ENCODE results near the gene TIAL1.
A peak's percentile ranks its signal among the peaks of the same experiment; 100 is the strongest.
"Not testable (repeated sequence)": the region's sequence is repeated elsewhere in the genome, so short reads cannot be mapped to it uniquely, and the experiment has no call there.

TIAL1 gene

DNA sequence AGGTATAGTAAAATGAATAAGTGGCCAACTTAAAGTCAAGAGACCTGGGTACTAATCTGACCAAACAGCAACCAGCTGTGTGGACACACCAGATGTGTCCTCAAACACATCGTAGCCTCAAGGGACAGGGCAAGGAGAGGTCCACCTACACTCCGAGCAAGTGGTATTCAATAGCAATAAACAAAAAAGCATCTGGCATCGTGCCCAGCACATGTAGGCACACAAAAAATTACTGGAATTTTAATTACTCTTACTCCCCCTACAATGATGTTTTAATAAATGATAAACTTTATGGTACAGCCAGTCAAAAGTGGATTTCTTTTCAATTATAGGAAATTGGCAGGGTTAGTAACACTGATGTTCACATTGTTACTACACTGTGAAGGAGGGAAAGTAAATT, 50.8 kb downstream of the TIAL1 start:
- no peak for DNase-seq

DNA sequence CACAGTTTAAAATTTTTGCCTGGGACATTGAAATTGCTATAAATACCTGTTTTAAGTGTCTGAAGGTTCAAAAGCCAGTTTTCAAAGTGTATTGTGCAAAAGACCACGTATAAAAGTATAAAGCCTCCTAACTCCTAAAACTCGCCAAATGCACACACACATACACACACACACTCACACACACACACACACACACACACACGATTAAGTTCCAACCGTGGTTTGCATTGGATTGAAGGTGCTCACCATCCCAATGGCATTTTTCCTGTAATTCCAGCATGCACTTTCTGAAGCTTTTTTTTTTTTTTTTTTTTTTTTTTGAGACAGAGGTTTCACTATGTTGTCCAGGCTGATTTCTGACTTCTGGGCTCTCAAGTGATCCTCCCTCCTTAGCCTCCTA, 51.5 kb downstream of the TIAL1 start:
- no peak for DNase-seq

DNA sequence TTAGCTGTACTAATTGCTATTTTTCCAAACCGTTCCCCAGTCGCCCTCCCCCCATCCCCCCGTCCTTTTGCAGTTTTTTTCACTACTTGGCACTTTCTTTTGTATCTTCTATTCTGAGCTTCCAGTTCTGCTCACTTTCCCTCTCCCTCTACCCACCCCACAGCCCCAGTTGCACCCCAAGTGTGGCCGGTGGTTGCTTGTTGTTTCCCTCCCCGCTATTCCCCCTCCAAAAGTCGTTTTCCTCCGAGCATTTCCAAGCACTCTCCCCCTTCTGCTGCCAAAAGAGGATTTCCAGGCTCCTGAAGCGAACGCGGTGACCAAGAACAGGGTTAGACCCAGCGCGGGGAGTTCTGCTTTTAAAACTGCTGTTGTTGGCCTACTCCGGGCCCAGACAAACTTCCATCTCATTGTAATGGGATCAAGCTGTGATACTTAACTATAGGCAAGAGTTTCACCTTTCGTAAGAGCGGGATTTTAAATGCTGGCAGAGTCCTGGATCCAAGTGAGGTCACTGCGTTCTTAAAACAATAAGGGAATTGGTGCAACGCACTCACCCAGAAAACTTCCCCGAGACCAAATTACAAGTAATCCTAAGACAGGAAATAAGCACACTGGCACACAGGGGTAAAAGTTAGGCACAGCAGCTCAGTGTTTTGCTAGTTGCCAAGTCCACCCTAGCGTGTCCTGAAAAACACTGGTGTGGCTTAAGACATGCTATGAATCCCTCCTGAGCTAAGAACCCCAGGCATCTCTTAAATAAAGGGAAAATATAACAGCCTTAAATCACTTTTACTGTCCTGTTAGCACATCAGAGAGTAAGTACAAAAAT, 52.7 kb downstream of the TIAL1 start:
- peak; percentile 68 for DNase-seq

DNA sequence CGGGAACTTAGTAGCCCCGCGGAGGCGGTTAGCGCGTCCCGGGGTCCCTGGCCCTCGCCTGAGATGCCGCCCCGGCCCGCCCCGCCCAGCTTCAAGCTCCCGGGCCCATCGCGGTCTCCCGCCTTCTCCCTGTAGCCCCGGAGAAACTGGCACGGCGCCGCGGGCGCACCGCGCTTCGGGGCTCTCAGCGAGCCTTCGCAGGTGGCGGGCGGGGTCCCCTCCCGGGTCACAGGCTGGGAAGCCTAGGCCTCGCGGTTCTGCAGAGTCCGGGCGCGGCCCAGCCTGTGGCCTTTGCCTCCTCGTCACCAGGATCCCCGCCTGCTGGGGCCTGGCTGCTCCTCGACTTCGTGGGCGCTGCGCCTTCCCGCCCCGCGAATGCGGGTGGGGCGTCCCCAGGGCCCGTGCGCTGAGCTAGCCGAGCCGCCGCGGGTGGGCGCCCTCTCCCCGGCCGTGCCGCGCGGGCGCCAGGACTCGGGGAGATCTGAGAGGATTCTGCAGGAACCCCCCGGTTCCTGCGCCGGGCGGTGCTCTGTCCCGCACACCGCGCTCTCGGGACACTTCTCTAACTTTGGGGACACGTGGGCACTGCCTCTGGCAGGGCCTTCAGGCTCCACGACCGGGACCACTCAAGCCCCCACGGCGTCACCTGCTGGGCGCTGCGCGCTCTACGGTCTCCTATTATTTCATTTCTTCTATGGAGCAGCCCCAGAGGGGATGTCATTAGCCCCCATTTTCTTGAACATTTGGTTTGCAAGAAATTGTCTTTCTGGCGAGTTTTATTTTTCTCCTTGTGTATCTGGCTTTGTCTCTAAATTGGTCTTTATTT, 53.6 kb downstream of the TIAL1 start:
- peak; percentile 80 for DNase-seq

DNA sequence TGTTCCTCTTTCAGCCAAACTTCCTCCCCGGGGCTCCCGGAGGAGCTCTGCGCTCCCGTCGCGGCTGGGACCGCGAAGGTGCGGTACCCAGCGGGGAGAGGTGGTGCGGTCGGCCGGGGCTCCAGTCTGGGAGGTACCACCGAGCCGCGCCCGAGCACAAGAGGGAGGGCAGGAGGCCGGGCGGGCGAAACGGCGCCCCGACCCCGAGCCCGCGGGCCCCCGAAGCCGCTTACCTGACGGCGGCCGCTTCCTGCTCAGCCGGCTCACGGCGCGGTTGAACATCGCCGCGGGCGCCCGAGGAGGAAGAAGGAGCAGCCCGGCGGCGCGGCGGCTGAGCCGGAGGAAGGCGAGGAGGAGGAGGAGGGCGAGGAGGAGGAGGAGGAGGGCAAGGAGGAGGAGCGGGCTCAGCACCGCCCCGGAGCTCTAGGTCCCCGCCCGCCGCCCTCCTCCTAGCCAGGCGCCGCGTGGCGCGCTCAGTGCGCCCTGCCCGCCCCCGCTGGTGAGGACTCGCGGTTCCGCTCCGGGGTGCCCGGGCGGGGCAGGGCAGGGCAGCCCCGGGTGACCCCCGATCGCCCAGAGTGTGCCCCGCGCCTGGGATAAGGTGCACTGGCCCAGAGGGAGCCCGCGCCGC, 54.3 kb downstream of the TIAL1 start, which contains the start of gene RGS10:
Gene RGS10 (minus strand): TSS at position 363 of the 631 bp plus-strand sequence. CDS start 81 bp downstream, at position 282.
- peak; percentile 84 for DNase-seq

DNA sequence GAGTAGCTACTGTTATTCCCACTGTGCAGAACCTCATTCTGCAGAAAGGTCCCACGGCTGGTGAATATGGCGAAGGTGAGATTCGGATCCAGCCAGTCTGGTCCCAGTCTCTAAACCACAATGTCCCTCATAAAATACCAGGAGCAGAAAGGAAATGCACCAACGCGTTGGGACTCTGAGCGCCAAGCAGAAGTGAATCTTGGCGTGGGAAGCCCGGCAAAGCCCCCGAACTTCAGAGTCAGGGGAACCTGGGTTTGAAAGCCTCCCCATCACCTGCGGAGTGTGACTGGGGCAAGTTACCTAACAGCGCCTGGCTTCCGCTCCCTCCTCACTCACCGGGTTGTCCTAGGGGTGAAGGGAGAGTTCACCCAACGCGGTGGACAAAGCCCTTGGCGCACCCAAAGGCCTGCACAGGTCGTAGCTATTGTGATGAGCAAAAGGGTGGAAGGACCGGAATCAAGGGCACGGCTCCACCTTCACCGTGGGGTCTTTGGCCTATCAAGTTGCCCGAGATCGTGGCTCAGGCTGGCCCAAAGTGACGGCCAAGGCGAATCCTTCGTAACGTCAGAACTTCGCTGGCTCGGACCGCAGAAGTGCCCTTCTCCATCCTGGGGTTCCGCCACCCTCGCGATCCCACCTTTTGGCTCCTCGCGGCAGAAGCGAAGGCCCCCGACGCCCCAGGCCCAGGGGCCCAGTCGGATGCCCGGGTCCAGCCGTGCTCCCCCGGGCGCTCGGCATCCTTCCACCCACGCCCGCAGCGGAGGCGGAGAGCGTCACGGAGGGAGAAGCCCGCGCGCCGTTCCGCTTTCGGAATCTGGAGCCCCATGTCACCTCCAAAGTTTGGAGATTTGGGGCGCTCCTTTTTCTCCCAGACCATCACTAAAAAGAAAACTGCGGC, 55.1 kb downstream of the TIAL1 start:
- no peak for DNase-seq

DNA sequence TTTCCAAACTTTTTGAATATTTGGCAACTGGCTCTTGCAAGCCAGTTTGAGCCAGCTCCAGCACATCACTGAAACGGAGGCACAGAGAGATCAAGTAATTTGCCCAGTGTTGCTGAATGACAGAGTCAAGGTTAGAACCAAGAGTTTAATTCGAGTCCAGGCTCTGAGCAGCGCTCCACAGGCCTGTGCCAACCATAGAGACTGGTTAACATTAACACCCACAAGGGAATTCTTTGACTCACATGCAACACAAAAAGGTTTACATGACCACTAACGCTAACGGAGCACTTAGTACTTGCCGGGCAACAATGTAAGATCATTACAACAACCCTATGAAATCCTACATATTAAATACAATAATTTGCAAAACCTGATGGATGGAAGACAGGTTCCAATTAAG, 55.7 kb downstream of the TIAL1 start:
- no peak for DNase-seq

DNA sequence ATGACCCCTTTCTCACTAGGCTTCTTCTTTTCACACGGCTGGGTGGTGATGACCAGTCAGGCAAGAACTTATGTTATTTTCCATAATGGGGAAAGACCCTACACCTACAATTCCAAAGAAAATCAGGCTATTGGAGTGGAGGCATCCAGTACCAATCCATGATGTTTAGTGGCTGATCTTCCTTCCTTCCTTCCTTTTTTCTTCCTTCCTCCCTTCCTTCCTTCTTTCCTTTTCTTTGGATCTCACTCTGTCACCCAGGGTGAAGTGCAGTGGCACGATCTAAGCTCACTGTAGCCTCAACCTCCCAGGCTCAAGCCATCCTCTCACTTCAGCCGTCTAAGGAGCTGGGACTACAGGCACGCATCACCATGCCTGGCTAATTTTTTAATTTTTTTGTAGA, 56.7 kb downstream of the TIAL1 start:
- DNase-seq = no peak

DNA sequence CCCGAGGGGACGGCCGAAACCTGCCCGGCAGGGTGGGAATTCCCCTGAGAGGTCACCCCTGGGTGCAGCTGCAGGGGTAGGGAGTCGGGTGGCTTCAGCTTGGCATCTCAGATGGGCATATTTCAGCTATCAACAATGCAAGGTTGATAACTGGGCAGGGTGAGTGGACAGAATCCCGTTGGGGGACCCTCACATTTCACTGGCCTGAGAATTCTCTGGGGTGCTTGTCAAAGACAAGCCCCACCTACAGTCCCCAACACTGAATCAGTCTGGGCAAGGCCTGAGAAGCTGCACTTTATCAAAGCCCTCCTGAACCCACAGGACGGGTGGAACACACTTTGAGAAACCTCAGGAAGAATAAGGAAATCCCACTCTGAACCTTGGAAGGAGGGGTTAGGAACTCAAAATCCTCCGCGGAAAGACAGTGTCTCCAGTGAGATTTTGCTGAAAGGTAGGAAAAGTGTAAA, 57.4 kb downstream of the TIAL1 start:
- DNase-seq = no peak

DNA sequence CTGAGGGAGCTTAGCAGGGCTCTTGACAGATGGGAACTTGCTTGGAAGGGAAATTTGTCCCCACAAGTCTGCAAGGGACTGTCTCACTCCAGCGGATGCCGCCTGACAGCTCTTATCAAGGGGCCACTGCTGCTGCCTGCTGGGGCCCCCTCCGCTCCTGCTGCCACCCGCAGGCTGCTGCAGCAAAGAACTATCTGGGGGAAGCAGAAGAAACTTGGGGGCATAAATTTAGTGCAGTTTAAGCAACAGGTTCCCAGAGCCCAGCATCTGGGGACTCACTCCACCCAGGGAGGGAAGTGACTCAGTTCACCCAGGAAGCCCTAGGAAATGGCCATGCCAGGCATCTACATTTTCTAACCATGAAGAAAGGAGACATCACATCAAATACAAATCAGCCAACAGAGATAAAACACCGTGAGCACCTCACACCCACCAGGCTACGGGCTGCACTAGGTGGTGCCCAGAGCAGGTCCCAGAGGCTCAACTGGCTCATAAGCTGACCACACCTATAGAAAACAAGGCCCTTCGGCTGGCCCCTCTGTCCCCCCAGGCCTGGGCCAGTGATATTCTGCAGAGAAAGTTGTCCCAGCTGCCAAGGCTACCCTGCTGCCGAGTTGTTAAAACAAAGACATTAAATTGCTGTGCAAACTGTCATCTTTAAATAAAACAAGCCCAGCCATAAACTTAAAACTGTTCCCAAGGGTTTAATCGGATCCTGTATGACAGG, 58.0 kb downstream of the TIAL1 start:
- DNase-seq = no peak

DNA sequence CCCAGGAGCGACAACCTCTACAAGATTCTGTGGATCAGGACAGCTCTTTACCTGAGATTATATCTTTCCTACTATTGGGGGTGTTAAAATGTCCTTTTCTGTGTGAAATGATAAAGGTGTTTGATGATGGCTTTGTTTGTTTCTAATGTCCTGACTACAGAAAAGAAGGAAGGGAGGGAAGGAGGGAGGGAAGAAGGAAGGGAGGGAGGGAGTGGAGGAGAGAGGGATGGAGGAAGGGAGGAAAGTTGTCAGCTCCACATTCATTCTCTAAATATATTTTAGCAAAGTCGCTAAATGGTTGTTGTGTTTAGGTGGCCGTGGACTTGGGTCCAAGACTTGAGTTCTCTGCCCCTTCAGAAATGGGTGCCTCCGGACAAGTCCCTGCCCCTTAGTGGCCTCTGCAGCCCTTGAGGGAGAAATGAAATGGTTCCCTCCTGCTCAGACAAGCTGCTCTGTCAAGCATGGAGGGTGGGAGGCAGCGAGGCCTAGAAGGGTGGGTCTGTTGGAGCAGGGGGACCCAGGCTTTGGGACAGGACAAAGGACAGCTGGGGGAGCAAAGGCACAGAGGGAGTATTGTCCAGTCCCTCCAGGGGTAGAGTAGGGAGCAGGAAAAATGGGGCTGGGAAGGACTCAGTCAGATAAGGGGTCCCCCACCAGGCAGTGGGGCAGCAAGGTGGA, 58.7 kb downstream of the TIAL1 start:
- no peak for DNase-seq

DNA sequence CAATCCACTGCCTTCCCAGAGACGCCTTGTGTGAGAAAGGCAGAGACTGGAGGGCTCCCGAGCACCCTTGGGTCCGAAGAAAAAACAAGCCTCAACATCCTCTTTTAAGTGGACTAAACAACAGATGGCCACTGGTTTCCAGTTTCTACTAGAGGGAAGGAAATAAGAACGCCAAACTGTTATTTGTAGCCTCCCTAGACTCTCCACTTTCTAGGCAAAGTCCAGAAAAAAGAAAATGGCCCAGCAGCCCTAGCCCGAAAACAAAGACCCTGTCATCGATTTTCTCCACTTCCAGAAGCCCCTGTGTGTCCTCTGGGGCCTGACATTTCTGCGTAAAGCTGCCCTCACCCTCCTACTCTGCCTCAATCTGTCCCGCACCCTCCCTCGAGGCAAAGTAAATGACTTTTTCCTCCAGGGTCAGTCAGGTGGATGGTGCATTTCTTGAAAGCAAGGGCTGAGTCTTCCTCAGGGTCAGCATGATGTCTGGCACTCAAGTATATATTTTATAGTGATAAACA, 60.2 kb downstream of the TIAL1 start:
- no peak for DNase-seq

DNA sequence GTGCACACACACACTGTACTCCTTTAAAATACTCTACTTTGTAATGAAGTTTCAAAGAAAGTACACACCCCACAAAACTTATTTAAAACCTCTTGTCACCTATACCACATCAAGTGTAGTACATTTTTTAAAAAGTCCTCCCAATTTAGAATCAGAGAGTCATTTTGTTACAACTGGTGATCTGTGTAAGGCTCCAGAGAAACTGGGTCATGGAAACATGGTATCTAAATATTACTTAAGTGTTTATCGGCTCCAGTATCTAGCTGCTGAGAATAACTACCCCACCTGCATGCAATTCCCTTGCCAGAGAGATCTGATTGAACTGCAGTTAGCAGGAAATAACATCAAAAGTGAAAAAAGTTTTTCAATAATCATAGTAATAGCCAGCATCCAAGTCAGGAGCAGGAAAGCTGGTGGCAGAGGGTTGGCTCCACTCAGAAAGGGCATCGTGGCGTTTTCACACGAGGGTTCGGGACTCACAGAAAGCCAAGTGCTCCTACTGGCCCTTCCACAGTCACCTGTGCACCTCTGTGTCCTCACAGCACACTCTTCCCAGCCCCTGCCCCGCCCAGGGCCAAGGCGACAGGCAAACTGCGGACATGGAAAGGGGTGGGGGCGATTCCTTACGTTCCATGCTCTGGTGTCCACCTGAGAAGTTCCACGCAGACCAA, 60.8 kb downstream of the TIAL1 start:
- DNase-seq = no peak

DNA sequence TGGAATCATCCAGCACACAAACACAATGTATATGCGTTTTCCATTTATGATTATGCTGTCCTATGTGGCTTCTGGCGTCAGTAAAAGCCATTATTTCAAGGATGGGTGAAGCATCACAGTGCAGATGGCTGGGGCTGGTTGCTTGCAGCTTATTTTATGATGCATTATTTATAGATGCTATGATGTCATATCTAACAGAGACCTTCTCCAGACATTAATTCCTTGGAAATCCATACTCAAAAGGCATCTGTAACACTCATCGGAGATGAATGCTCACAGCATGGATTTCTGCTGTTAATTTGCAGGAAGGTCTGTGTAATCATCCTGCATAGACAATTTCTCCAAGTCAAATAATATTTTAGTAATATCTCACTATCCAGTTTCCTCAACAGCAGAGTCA, 61.5 kb downstream of the TIAL1 start:
- no peak for DNase-seq

DNA sequence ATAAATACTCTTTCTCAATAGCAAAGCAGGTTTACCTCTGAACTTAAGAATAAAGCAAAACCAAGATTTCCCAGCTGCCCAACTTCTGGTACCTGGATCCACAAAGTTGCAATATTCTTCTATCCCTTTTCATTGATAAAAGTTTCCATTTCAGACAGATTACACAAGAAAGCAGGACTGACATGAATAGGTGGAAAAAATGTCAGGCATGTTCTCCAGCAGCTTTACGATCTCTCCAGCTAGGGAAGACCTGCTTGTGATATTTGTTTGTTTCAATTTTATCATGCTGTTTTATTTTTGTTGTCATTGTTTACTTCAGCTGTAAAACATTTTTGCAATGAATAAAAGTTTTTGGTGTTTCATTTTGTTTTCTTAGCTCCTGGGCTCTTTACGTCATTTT, 63.3 kb downstream of the TIAL1 start:
- no peak for DNase-seq

DNA sequence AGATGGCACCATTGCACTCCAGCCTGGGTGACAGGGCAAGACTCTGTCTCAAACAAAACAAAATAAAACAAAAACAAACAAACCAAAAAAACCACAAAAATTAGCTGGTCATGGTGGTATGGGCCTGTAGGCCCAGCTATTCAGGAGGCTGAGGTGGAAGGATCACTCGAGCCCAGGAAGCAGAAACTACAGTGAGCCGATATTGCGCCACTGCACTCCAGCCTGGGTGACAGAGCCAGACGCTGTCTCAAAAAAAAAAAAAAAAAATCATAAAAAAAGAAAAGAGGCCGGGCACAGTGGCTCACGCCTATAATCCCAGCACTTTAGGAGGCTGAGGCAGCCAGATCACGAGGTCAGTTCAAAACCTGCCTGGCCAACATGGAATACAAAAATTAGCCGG, 64.0 kb downstream of the TIAL1 start:
- DNase-seq = not testable (repeated sequence)

DNA sequence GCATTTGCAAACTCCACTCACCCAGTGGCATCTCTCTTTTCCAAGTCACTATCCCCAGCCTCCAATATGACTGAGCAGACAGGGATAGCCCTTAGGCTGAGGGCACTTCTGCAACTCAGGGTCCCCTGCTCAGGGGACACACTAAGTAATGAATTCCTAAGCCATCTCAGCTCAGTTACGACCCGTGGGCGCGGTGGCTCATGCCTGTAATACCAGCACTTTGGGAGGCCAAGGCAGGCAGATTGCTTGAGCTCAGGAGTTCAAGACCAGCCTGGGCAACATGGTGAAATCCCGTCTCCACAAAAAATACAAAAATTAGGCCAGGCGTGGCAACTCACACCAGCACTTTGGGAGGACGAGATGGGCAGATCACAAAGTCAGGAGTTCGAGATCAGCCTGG, 64.5 kb downstream of the TIAL1 start:
- DNase-seq = not testable (repeated sequence)

DNA sequence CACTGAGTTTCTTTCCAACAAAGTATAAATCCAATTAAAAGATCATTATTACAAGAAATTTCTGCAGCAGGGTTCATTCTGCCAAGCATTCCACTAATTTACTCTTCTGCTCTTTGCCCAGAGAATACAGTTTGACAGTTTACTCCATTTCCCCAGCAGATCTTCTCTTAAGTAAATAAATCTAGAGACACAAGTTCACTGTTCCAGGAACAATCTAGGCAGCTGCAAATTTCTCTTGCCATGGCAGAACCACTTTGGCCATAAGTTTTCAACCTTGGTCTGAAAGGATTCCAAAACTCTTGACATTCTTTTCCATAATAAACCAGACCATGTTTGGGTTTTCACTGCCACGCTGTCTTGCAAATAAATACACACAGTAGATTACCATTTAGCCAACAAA, 65.7 kb downstream of the TIAL1 start:
- no peak for DNase-seq

DNA sequence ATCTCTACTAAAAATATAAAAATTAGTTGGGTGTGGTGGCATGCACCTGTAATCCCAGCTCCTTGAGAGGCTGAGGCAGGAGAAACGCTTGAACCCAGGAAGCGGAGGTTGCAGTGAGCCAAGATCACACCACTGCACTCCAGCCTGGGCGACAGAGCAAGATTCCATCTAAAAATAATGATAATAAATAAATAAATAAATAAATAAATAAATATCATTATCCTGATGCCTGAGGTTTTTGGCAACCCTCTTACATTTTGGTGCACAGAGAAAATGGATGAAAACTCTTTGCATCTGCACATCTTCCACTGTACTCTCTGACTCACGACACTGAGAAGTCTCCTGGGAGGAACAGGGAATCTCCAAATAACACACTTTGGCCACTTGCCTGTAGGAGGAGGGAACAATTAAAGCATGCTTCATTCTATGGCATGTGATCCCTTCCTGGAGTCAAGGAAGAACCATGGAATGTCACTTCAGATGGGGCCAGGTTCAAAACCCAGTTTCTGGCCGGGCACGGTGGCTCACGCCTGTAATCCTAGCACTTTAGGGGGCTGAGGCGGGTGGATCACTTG, 68.0 kb downstream of the TIAL1 start:
- not testable (repeated sequence) for DNase-seq

Data from right hindlimb (tissue), 1 donor.